ENCODE measurements around the gene NKG7. TPM values are rescaled to one million over a fixed set of nuclear protein-coding genes. Genes with fewer than 3 reads are reported as not detected.

Gene NKG7
- total and polyA plus RNA-seq, 2 experiments from 2014 or later: not detected

DNA sequence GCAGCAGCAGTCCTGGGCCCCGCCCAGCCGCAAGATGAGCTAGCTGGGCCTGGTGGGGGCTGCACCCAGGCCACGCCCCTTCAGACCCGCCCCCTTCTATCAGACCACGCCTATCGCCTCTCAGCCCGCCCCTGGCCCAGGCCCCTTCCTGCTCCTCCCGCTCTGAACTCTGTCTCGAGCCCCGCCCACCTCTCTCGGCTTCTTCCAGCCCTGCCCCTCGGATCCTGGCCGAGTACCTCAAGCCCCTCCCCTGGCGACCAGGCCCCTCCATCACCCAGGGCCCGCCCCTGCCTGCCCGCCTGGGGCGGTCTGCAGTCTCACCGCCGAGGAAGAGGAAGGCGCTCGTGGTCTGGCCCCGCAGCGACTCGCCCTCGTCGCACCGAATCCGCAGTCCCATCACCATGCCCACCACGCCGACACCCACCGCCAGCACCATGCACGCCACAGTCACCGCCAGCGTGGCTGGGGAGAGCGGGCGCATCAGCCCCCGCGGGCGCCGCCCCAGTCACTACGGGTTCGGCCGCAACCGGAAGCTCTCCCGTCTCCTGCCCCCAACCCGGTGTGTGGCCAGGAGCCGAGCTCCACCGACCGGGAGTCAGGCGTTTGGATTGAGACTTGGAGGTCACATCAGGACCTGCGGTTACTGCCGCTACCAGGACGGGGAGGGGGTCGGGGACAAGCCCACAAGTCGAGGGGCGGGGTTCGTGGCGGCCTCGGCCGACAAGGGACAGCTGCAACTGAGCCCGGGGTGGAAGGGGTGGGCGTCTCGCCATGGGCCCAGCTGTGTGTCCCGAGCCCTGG lies 4.7 kb downstream of the NKG7 start:
- peak overlapping the region; percentile 69 for H2AFZ ChIP-seq
- Mint-ChIP-seq H3K27ac (peak overlapping the region; percentile 96), H3K4me3 (peak overlapping the region; percentile 99), H3K36me3 (ENCODE audit: low read depth) (no peaks in the 10 kb centered on the region; the same call in 2 of the 3 replicates), H3K9me3 (no peaks in the 10 kb centered on the region; the same call in 2 of the 3 replicates), H3K4me1 (peaks cover 25% of the 10 kb centered on the region), H3K27me3 (ENCODE audit: insufficient read depth, low read depth, poor library complexity) (peaks cover 17% of the 10 kb centered on the region)
- H3K27me3 ChIP-seq (ENCODE audit: insufficient read depth): no peaks in the 10 kb centered on the region
- H3K4me2 ChIP-seq: peak overlapping the region; percentile 95
- H3K9me2 ChIP-seq (ENCODE audit: insufficient read depth): no peaks in the 10 kb centered on the region
- peak overlapping the region; percentile 98 for H3K4me3 ChIP-seq
- peaks cover 15% of the 10 kb centered on the region; the same call in 1 of the 2 replicates for H3K4me1 ChIP-seq (ENCODE audit: insufficient read depth)
- H3F3A ChIP-seq (replicated peaks; ENCODE audit: low read depth): no peaks in the 10 kb centered on the region; the same call in 1 of the 2 replicates
- TF ChIP-seq STAT1 (IDR thresholded peaks at IDR 0.05; ENCODE audit: unreplicated experiment) (no peak), NANOG (IDR thresholded peaks at IDR 0.05; ENCODE audit: borderline replicate concordance) (no peak), JUNB (IDR thresholded peaks at IDR 0.05; ENCODE audit: unreplicated experiment) (no peak), ZNF114 (CRISPR knock-in tag; IDR thresholded peaks at IDR 0.05) (no peak), EZH2 (IDR thresholded peaks at IDR 0.05; ENCODE audit: low read depth, unreplicated experiment) (no peak), ZNF331 (CRISPR knock-in tag; IDR thresholded peaks at IDR 0.05; ENCODE audit: low read depth) (no peak), EZH2phosphoT487 (IDR thresholded peaks at IDR 0.05; ENCODE audit: unreplicated experiment) (no peak), CREB1 (CRISPR knock-in tag; IDR thresholded peaks at IDR 0.05; ENCODE audit: low read depth) (0 out of 2 replicates have a peak, but pooled peaks have one; percentile 3), POLR2AphosphoS5 (IDR thresholded peaks at IDR 0.05; ENCODE audit: low read depth) (peak; percentile 98)
- TF ChIP-seq, protein P1, sequence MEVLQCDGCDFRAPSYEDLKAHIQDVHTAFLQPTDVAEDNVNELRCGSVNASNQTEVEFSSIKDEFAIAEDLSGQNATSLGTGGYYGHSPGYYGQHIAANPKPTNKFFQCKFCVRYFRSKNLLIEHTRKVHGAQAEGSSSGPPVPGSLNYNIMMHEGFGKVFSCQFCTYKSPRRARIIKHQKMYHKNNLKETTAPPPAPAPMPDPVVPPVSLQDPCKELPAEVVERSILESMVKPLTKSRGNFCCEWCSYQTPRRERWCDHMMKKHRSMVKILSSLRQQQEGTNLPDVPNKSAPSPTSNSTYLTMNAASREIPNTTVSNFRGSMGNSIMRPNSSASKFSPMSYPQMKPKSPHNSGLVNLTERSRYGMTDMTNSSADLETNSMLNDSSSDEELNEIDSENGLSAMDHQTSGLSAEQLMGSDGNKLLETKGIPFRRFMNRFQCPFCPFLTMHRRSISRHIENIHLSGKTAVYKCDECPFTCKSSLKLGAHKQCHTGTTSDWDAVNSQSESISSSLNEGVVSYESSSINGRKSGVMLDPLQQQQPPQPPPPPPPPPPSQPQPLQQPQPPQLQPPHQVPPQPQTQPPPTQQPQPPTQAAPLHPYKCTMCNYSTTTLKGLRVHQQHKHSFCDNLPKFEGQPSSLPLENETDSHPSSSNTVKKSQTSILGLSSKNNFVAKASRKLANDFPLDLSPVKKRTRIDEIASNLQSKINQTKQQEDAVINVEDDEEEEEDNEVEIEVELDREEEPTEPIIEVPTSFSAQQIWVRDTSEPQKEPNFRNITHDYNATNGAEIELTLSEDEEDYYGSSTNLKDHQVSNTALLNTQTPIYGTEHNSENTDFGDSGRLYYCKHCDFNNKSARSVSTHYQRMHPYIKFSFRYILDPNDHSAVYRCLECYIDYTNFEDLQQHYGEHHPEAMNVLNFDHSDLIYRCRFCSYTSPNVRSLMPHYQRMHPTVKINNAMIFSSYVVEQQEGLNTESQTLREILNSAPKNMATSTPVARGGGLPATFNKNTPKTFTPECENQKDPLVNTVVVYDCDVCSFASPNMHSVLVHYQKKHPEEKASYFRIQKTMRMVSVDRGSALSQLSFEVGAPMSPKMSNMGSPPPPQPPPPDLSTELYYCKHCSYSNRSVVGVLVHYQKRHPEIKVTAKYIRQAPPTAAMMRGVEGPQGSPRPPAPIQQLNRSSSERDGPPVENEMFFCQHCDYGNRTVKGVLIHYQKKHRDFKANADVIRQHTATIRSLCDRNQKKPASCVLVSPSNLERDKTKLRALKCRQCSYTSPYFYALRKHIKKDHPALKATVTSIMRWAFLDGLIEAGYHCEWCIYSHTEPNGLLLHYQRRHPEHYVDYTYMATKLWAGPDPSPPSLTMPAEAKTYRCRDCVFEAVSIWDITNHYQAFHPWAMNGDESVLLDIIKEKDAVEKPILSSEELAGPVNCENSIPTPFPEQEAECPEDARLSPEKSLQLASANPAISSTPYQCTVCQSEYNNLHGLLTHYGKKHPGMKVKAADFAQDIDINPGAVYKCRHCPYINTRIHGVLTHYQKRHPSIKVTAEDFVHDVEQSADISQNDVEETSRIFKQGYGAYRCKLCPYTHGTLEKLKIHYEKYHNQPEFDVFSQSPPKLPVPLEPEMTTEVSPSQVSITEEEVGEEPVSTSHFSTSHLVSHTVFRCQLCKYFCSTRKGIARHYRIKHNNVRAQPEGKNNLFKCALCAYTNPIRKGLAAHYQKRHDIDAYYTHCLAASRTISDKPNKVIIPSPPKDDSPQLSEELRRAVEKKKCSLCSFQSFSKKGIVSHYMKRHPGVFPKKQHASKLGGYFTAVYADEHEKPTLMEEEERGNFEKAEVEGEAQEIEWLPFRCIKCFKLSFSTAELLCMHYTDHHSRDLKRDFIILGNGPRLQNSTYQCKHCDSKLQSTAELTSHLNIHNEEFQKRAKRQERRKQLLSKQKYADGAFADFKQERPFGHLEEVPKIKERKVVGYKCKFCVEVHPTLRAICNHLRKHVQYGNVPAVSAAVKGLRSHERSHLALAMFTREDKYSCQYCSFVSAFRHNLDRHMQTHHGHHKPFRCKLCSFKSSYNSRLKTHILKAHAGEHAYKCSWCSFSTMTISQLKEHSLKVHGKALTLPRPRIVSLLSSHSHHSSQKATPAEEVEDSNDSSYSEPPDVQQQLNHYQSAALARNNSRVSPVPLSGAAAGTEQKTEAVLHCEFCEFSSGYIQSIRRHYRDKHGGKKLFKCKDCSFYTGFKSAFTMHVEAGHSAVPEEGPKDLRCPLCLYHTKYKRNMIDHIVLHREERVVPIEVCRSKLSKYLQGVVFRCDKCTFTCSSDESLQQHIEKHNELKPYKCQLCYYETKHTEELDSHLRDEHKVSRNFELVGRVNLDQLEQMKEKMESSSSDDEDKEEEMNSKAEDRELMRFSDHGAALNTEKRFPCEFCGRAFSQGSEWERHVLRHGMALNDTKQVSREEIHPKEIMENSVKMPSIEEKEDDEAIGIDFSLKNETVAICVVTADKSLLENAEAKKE (CRISPR knock-in tag; IDR thresholded peaks at IDR 0.05): no peak
- TF ChIP-seq, protein P2, sequence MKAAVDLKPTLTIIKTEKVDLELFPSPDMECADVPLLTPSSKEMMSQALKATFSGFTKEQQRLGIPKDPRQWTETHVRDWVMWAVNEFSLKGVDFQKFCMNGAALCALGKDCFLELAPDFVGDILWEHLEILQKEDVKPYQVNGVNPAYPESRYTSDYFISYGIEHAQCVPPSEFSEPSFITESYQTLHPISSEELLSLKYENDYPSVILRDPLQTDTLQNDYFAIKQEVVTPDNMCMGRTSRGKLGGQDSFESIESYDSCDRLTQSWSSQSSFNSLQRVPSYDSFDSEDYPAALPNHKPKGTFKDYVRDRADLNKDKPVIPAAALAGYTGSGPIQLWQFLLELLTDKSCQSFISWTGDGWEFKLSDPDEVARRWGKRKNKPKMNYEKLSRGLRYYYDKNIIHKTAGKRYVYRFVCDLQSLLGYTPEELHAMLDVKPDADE (IDR thresholded peaks at IDR 0.05): 0 out of 2 replicates have a peak, but pooled peaks have one; percentile 46
- TF ChIP-seq, protein P3, sequence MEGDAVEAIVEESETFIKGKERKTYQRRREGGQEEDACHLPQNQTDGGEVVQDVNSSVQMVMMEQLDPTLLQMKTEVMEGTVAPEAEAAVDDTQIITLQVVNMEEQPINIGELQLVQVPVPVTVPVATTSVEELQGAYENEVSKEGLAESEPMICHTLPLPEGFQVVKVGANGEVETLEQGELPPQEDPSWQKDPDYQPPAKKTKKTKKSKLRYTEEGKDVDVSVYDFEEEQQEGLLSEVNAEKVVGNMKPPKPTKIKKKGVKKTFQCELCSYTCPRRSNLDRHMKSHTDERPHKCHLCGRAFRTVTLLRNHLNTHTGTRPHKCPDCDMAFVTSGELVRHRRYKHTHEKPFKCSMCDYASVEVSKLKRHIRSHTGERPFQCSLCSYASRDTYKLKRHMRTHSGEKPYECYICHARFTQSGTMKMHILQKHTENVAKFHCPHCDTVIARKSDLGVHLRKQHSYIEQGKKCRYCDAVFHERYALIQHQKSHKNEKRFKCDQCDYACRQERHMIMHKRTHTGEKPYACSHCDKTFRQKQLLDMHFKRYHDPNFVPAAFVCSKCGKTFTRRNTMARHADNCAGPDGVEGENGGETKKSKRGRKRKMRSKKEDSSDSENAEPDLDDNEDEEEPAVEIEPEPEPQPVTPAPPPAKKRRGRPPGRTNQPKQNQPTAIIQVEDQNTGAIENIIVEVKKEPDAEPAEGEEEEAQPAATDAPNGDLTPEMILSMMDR (conservative IDR thresholded peaks at IDR 0.05; ENCODE audit: low read depth in 2 of 2): no peak
- TF ChIP-seq, protein P4, sequence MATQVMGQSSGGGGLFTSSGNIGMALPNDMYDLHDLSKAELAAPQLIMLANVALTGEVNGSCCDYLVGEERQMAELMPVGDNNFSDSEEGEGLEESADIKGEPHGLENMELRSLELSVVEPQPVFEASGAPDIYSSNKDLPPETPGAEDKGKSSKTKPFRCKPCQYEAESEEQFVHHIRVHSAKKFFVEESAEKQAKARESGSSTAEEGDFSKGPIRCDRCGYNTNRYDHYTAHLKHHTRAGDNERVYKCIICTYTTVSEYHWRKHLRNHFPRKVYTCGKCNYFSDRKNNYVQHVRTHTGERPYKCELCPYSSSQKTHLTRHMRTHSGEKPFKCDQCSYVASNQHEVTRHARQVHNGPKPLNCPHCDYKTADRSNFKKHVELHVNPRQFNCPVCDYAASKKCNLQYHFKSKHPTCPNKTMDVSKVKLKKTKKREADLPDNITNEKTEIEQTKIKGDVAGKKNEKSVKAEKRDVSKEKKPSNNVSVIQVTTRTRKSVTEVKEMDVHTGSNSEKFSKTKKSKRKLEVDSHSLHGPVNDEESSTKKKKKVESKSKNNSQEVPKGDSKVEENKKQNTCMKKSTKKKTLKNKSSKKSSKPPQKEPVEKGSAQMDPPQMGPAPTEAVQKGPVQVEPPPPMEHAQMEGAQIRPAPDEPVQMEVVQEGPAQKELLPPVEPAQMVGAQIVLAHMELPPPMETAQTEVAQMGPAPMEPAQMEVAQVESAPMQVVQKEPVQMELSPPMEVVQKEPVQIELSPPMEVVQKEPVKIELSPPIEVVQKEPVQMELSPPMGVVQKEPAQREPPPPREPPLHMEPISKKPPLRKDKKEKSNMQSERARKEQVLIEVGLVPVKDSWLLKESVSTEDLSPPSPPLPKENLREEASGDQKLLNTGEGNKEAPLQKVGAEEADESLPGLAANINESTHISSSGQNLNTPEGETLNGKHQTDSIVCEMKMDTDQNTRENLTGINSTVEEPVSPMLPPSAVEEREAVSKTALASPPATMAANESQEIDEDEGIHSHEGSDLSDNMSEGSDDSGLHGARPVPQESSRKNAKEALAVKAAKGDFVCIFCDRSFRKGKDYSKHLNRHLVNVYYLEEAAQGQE (IDR thresholded peaks at IDR 0.05; ENCODE audit: unreplicated experiment): peak; percentile 16
- ATAC-seq: peak; percentile 80
- H3K79me2 ChIP-seq (replicated peaks; ENCODE audit: insufficient read depth): 0 out of 2 replicates have a peak, but pooled peaks cover 4% of the 10 kb centered on the region
- H4K20me1 ChIP-seq (replicated peaks; ENCODE audit: insufficient read depth): no peaks in the 10 kb centered on the region
- no peaks in the 10 kb centered on the region for H3K36me3 ChIP-seq (ENCODE audit: insufficient read depth)
- DNase-seq (ENCODE audit: low spot score): peak; percentile 99
- peak overlapping the region; percentile 86 for H3K27ac ChIP-seq (ENCODE audit: low read depth)
